Measurements from ENCODE around the gene PTPRN2. TPM values are rescaled to one million over a fixed set of nuclear protein-coding genes. Genes with fewer than 3 reads are reported as not detected.

Gene PTPRN2
- total and polyA plus RNA-seq, 2 of the 8 experiments (the other 6 are each of a cell fraction or from before 2014, with no cell fraction given): 2.6 to 4.5 TPM

DNA sequence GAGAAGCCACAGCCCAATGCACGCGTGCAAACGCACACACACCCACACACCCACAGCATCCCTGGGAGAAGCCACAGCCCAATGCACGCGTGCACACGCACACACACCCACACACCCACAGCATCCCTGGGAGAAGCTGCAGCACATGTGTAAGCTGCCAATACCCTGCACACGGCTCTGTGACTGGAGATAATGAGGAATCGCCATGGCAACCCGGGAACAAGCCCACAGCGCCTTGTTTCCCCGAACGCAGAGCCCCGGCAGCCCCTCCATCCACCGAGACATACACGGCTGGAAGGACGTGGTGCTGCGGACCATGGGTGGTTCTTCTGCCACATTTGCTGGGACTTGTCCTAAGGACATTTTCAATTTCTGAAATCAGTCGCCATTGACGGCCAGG is 221.3 kb downstream of the PTPRN2 start:
- Histone ChIP-seq H3K23me2 (ENCODE audit: low read depth, low read length) (no peaks in the 10 kb centered on the region), H3K18ac (ENCODE audit: extremely low read depth, low read length) (no peak overlapping the region), H4K91ac (replicated peaks; ENCODE audit: insufficient read length, low read length) (no peak overlapping the region), H3K56ac (replicated peaks; ENCODE audit: insufficient read length, low read depth, low read length) (no peak overlapping the region), H3K4ac (replicated peaks; ENCODE audit: insufficient read length, low read depth, low read length) (no peak overlapping the region), H2BK20ac (ENCODE audit: low read length) (no peak overlapping the region), H4K5ac (ENCODE audit: insufficient read length, low read depth, low read length) (no peak overlapping the region), H2BK12ac (ENCODE audit: low read depth, low read length) (no peak overlapping the region), H2BK120ac (replicated peaks; ENCODE audit: low read depth, low read length) (no peak overlapping the region), H3K79me2 (ENCODE audit: control insufficient read depth in 1 of 2, insufficient read depth in 2 of 2, low read length in 2 of 2) (no peaks in the 10 kb centered on the region), H3K9ac (replicated peaks in 1 of 4; ENCODE audit: extremely low read depth in 1 of 4, low read depth in 3 of 4, low read length in 3 of 4) (no peak overlapping the region), H3K27ac (ENCODE audit: low read depth, low read length) (no peak overlapping the region), H3K27me3 (replicated peaks in 1 of 4; ENCODE audit: control insufficient read depth in 3 of 4, extremely low read depth in 1 of 4, insufficient read depth in 3 of 4, low read length in 3 of 4) (no peaks in the 10 kb centered on the region), H3K9me3 (ENCODE audit: insufficient read depth in 2 of 2, low read depth in 1 of 2, low read length in 1 of 2) (peaks cover 5 to 19% of the 10 kb centered on the region in 2 experiments; a peak in 1 of 4 replicates), H3K4me3 (ENCODE audit: extremely low read depth in 1 of 4, insufficient read depth in 2 of 4, low read depth in 3 of 4, low read length in 4 of 4) (no peak overlapping the region), H3K23ac (ENCODE audit: insufficient read length) (no peak overlapping the region), H2AFZ (ENCODE audit: low read length) (no peak overlapping the region), H3K4me1 (replicated peaks in 1 of 4; ENCODE audit: control insufficient read depth in 3 of 4, insufficient read depth in 4 of 4, low read length in 3 of 4) (no peaks in the 10 kb centered on the region), H4K20me1 (replicated peaks in 1 of 2; ENCODE audit: control insufficient read depth in 1 of 2, insufficient read depth in 2 of 2, low read length in 2 of 2) (peaks cover 0 to 4% of the 10 kb centered on the region in 2 experiments), H3K36me3 (ENCODE audit: control insufficient read depth in 2 of 4, insufficient read depth in 4 of 4, low read length in 3 of 4) (no peaks in the 10 kb centered on the region), H2BK15ac (ENCODE audit: low read length) (no peak overlapping the region), H2AK5ac (ENCODE audit: low read depth, low read length) (no peak overlapping the region), H4K8ac (ENCODE audit: extremely low read depth, insufficient read depth, low read length) (no peak overlapping the region), H3K14ac (ENCODE audit: insufficient read length) (no peak overlapping the region), H2BK5ac (ENCODE audit: low read depth, low read length) (no peak overlapping the region), H3K79me1 (ENCODE audit: low read depth, low read length) (no peaks in the 10 kb centered on the region), H3K4me2 (ENCODE audit: insufficient read depth in 1 of 2, low read depth in 2 of 2, low read length in 2 of 2) (no peak overlapping the region)
- WGBS, 2 experiments (ENCODE audit: extremely low coverage in 1 of 2, insufficient coverage in 1 of 2, insufficient read length in 1 of 2, insufficient replicate concordance in 2 of 2, low coverage in 1 of 2, low lambda C conversion rate in 2 of 2, missing lambda C conversion rate in 1 of 2): 86% methylated on average over 19 of the region's 19 CpGs; no CpG with 5 or more reads in 1 of the 2 experiments
- DNase-seq (ENCODE audit: low read depth in 1 of 2, low spot score in 2 of 2) (no peak), FAIRE-seq (no peak)
- CTCF ChIA-PET (ENCODE audit: partially characterized antibody): interaction anchor here (0.6 to 2.7 kb wide), 5 partner anchors 10 to 506 kb away, joined by 3 to 18 read pairs (median 4); no protein-coding TSS in a partner anchor
- POLR2A ChIA-PET (ENCODE audit: partially characterized antibody): no interaction called here
- no peak for TF ChIP-seq MAFK (IDR thresholded peaks at IDR 0.05; ENCODE audit: low read depth, low read length)
- TF ChIP-seq RBBP5 (IDR thresholded peaks at IDR 0.05; ENCODE audit: borderline replicate concordance, low read depth, low read length): no peak
- TF ChIP-seq NRF1 (IDR thresholded peaks at IDR 0.05; ENCODE audit: low read depth, low read length): no peak
- TF ChIP-seq POLR2A (IDR thresholded peaks at IDR 0.05; ENCODE audit: control extremely low read depth in 1 of 2, low read depth in 2 of 2, low read length in 2 of 2): no peak
- no peak for TF ChIP-seq NANOG (IDR thresholded peaks at IDR 0.05; ENCODE audit: insufficient read depth, low read depth, low read length, poor library complexity, severe bottlenecking)
- no peak for TF ChIP-seq EZH2 (IDR thresholded peaks at IDR 0.05; ENCODE audit: low read depth, low read length, severe bottlenecking)
- TF ChIP-seq, protein P1, sequence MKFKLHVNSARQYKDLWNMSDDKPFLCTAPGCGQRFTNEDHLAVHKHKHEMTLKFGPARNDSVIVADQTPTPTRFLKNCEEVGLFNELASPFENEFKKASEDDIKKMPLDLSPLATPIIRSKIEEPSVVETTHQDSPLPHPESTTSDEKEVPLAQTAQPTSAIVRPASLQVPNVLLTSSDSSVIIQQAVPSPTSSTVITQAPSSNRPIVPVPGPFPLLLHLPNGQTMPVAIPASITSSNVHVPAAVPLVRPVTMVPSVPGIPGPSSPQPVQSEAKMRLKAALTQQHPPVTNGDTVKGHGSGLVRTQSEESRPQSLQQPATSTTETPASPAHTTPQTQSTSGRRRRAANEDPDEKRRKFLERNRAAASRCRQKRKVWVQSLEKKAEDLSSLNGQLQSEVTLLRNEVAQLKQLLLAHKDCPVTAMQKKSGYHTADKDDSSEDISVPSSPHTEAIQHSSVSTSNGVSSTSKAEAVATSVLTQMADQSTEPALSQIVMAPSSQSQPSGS (IDR thresholded peaks at IDR 0.05; ENCODE audit: low read length): no peak
- TF ChIP-seq TBP (IDR thresholded peaks at IDR 0.05; ENCODE audit: low read depth, low read length): no peak
- no peak for TF ChIP-seq POU5F1 (IDR thresholded peaks at IDR 0.05; ENCODE audit: low read depth, low read length)
- no peak for TF ChIP-seq EP300 (IDR thresholded peaks at IDR 0.05; ENCODE audit: borderline replicate concordance in 1 of 2, low read depth in 2 of 2, low read length in 2 of 2)
- no peak for TF ChIP-seq RAD21 (IDR thresholded peaks at IDR 0.05 in 1 of 2, conservative IDR thresholded peaks at IDR 0.05 in 1 of 2; ENCODE audit: low read depth in 2 of 2, low read length in 2 of 2)
- no peak for TF ChIP-seq JUND (IDR thresholded peaks at IDR 0.05; ENCODE audit: low read length)

All from H1 (cell line).